ENCODE data around the gene TRAF6.
"Not testable (repeated sequence)": the region's sequence is repeated elsewhere in the genome, so short reads cannot be mapped to it uniquely, and the experiment has no call there.

The TRAF6 gene

DNA sequence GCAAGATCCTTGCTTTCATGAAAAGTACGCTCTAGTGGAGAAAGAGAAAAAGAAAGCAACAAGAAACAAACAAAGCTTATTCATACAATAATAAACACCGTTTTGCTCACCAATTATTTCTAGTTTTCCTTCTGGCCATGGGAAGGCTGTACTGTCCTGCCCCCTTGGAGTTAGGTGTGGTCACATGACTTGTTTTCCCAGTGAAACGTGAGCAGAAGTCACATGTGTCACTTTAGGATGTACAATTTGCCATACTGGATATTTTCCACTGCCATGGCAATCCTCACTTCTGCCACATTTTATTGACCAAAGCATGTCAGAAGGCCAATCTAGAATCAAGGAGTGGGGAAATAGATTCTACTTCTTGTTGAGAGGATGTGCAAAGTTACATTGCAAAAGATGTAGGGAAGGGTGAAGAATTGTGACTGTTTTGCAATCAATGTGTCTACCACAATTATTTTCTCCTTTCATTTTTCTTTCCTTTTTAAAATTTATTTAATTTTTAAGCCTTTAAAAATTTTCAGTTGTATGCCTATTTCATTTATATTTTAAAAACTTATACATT lies 24.3 kb upstream of the TRAF6 start:
- TF ChIP-seq, protein P1, sequence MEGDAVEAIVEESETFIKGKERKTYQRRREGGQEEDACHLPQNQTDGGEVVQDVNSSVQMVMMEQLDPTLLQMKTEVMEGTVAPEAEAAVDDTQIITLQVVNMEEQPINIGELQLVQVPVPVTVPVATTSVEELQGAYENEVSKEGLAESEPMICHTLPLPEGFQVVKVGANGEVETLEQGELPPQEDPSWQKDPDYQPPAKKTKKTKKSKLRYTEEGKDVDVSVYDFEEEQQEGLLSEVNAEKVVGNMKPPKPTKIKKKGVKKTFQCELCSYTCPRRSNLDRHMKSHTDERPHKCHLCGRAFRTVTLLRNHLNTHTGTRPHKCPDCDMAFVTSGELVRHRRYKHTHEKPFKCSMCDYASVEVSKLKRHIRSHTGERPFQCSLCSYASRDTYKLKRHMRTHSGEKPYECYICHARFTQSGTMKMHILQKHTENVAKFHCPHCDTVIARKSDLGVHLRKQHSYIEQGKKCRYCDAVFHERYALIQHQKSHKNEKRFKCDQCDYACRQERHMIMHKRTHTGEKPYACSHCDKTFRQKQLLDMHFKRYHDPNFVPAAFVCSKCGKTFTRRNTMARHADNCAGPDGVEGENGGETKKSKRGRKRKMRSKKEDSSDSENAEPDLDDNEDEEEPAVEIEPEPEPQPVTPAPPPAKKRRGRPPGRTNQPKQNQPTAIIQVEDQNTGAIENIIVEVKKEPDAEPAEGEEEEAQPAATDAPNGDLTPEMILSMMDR (IDR thresholded peaks at IDR 0.05) = no peak
- no peak overlapping the region for H3K27ac ChIP-seq

DNA sequence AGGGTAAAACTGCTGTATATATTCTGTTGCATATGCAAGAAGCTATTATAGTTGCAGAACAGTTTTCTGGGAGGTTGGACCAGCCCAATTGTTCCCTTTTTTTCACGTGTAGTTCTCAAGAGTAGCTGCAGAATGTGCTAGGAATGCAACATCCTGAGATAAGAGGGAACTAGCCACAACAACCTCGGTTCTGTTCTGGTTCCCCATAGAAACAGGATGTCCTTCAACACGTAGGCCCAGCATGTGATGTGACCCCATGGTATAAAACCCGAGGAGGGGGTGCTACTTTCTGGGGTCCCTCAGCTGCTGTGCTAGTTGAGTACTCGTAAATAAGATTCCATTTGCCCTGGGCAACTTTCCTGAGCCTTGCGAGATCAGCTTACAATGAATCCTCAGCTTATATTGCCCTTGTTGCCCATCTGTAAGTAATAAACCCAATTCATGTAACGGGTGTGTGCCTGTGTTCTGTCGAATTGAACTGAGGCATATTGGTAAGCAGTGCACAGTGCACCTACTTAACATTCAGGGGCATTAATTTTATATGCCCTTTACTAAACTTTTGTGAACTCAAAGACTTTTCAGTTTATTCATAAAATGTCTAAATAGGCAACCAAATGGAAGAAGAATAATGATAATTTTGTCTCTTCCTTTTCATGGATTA lies 23.0 kb upstream of the TRAF6 start:
- TF ChIP-seq, protein P1 (IDR thresholded peaks at IDR 0.05) = no peak
- TF ChIP-seq ZFX (IDR thresholded peaks at IDR 0.05; ENCODE audit: borderline replicate concordance) = no peak

DNA sequence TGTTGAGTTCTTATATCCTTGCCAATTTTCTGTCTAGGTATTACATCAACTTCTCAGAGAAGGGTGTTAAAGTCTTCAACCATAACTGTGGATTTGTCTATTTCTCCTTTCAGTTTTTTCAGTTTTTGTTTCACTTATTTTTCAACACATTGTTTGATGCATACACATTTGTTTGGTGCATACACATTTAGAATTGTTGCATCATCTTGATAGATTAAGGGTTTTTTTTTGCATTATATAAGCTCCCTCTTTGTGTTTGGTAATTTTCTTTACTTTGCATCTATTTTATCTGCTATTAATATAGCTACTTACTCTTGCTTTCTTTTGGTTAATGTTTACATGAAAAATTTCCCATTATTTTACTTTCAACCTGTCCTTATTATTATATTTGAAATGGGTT lies 20.8 kb upstream of the TRAF6 start:
- TF ChIP-seq, protein P1 (IDR thresholded peaks at IDR 0.05) = no peak
- TF ChIP-seq ZFX (IDR thresholded peaks at IDR 0.05; ENCODE audit: borderline replicate concordance) = no peak
- no peak overlapping the region for H3K27ac ChIP-seq

More for the DNA sequence above, 23.0 kb upstream of the TRAF6 start:
- H3K27ac ChIP-seq = no peak overlapping the region

DNA sequence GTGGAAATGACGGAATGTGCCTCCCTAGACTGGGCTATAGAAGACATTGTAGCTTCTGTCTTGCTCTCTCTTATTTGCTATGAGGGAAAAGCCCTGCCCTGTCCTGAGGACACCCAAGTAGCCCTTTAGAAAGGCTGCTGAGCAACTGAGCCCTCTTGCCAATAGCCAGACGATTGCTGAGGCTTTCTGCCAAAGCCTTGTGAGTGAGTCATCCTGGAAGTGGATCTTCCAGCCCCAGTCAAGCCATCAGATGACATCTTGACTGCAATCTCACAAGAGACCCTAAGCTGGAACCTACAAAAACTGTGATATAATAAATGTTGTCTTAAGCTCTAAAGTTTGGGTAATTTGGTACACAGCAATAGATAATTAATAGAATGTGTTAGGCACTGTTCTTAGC lies 3.9 kb upstream of the TRAF6 start:
- TF ChIP-seq, protein P1 (IDR thresholded peaks at IDR 0.05) = no peak
- TF ChIP-seq ZFX (IDR thresholded peaks at IDR 0.05; ENCODE audit: borderline replicate concordance) = no peak
- H3K27ac ChIP-seq = no peak overlapping the region

DNA sequence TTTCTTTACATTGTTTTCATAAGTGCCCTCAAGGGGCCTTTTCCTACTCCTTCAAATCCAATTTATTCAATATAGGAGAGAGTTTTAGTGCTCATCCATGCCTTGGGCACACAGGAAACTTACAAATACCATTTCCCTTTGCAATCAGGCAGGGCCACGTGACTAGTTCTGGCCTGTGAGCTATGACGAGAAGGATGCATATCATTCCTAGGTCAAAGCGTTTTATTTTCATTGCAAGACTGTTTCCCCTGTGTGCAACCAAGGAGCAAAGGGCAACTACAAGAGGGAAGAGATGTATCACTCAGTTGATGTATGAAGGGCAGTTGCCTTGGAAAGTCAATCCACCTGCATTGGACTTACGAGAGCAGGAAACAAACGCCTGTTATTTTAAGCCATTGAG lies 1.9 kb upstream of the TRAF6 start:
- no peak overlapping the region for H3K27ac ChIP-seq
- TF ChIP-seq ZFX (IDR thresholded peaks at IDR 0.05; ENCODE audit: borderline replicate concordance) = no peak
- TF ChIP-seq, protein P1 (IDR thresholded peaks at IDR 0.05) = no peak

DNA sequence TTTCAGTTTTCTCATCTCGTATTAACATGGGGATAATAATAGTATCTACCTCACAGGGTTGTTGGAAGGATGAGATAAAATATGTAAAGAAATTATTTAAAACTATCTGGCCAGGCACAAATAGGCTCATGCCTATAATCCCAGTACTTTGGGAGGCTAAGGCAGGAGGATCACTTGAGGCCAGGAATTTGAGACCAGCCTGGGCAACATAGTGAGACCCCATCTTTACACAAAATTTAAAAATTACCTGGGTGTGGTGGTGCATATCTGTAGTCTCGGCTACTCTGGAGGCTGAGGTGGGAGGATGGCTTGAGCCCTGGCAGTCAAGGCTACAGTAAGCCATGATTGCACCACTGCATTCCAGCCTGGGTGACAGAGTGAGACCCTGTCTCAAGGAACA lies 990 bp upstream of the TRAF6 start:
- not testable (repeated sequence) for H3K27ac ChIP-seq

DNA sequence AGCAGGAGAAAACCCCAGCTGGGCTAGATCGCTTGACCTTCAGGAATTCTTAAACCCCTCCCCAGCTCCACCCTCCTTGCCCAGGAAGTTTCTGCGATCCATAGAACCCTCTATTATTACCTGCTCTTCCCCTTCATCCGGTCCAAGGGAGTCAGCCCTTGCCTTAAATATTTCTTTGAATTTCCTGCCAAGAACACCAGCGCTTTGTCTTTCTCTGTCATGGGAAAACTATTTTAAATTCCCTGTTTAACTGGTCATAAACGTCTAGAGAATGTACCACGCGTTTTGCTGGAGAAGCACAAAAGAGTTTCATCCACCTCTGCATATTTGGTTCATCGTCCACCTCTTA lies 496 bp upstream of the TRAF6 start:
- no peak for TF ChIP-seq ZFX (IDR thresholded peaks at IDR 0.05; ENCODE audit: borderline replicate concordance)
- TF ChIP-seq, protein P1 (IDR thresholded peaks at IDR 0.05) = no peak
- no peak overlapping the region for H3K27ac ChIP-seq

DNA sequence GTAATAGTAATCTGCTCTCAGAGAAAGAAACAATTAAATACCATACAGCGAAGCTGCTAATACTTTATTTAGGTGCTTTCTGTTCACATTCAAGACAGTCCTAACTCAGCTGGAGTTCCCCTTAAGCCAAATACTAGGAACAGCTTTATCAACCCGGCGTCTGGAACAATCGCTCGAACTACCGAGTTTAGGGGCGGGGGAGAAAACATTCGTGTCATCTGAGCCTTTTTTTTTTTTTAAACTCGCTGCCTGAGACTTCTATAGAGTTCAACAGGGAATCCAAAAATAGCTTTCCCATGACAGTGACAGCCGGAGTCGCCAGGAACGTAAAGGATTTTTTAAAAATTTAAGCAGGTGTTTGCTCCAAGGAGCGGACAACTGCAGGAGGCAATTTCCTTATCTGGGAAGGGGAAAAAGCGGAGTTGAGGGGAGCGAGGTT lies 852 bp downstream of the TRAF6 start:
- no peak overlapping the region for H3K27ac ChIP-seq
- TF ChIP-seq, protein P1 (IDR thresholded peaks at IDR 0.05) = no peak
- TF ChIP-seq ZFX (IDR thresholded peaks at IDR 0.05; ENCODE audit: borderline replicate concordance) = no peak

Measured in 22Rv1 (cell line).